Measurements from ENCODE around the gene UTP18.

The UTP18 gene

GRCh38 chr17:51228161-51228560 lies 32.2 kb upstream of the UTP18 start:
- no peak for TF ChIP-seq CTCF (IDR thresholded peaks at IDR 0.05)
- Histone ChIP-seq H3K27me3 (no peaks in the 10 kb centered on the region), H3K4me1 (peaks cover 0 to 3% (median 0%) of the 10 kb centered on the region in 4 donors), H3K36me3 (peaks cover 0 to 11% (median 5%) of the 10 kb centered on the region in 3 donors), H3K4me3 (no peak overlapping the region), H3K27ac (no peak overlapping the region), H3K9me3 (no peaks in the 10 kb centered on the region)
- intact Hi-C loops (cut with DNase I; ENCODE audit: low total_unique reads) = no loop called here
- no peak for DNase-seq

- H3K4me3 ChIP-seq = no peak overlapping the region
- no peak for TF ChIP-seq CTCF (IDR thresholded peaks at IDR 0.05)
- intact Hi-C loops (cut with DNase I; ENCODE audit: low total_unique reads) = no loop called here
- H3K27me3 ChIP-seq = no peaks in the 10 kb centered on the region
- H3K9me3 ChIP-seq = no peaks in the 10 kb centered on the region
- H3K27ac ChIP-seq = no peak overlapping the region
- no peaks in the 10 kb centered on the region for H3K36me3 ChIP-seq
- DNase-seq = no peak
- H3K4me1 ChIP-seq = peaks cover 0 to 3% (median 0%) of the 10 kb centered on the region in 4 donors
Measured at GRCh38 chr17:51229889-51230288, 30.5 kb upstream of the UTP18 start.

- intact Hi-C loops (cut with DNase I; ENCODE audit: low total_unique reads) = no loop called here
- Histone ChIP-seq H3K27me3 (no peaks in the 10 kb centered on the region), H3K27ac (no peak overlapping the region), H3K4me1 (peaks cover 0 to 3% (median 0%) of the 10 kb centered on the region in 4 donors), H3K9me3 (no peaks in the 10 kb centered on the region), H3K36me3 (no peaks in the 10 kb centered on the region), H3K4me3 (no peak overlapping the region)
- no peak for DNase-seq
- TF ChIP-seq CTCF (IDR thresholded peaks at IDR 0.05) = no peak
Measured at GRCh38 chr17:51230306-51230705, 30.0 kb upstream of the UTP18 start.

GRCh38 chr17:51231999-51232398 lies 28.3 kb upstream of the UTP18 start:
- no peak overlapping the region for H3K27ac ChIP-seq
- intact Hi-C loops (cut with DNase I; ENCODE audit: low total_unique reads) = no loop called here
- TF ChIP-seq CTCF (IDR thresholded peaks at IDR 0.05) = no peak

GRCh38 chr17:51234162-51234561 lies 26.2 kb upstream of the UTP18 start:
- Histone ChIP-seq H3K27ac (no peak overlapping the region), H3K9me3 (no peaks in the 10 kb centered on the region), H3K4me1 (no peaks in the 10 kb centered on the region), H3K4me3 (no peak overlapping the region), H3K36me3 (no peaks in the 10 kb centered on the region), H3K27me3 (no peaks in the 10 kb centered on the region)
- intact Hi-C loops (cut with DNase I; ENCODE audit: low total_unique reads) = no loop called here
- TF ChIP-seq CTCF (IDR thresholded peaks at IDR 0.05) = no peak
- DNase-seq = no peak

More at GRCh38 chr17:51231999-51232398, 28.3 kb upstream of the UTP18 start:
- H3K4me3 ChIP-seq = no peak overlapping the region
- no peak for DNase-seq
- H3K36me3 ChIP-seq = no peaks in the 10 kb centered on the region
- H3K27me3 ChIP-seq = no peaks in the 10 kb centered on the region
- no peaks in the 10 kb centered on the region for H3K9me3 ChIP-seq
- peaks cover 0 to 3% (median 0%) of the 10 kb centered on the region in 4 donors for H3K4me1 ChIP-seq
